Lung (tissue), 12 donors: ENCODE results near the gene ARFIP1. TPM values are rescaled to one million over a fixed set of nuclear protein-coding genes. Genes with fewer than 3 reads are reported as not detected.

ENCODE experiments used
- ATAC-seq: fragments of 200-7000 bp; cut with Tn5 transposase; one replicate; pipeline ENCODE4 v1.9.1; 2020; ENCODE audit warnings: moderate number of reproducible peaks; ENCODE audit not compliant: insufficient read depth, low FRiP score
- DNase-seq, 3 donors: peaks; one replicate each; pipeline ENCODE4 v3.0.0-alpha.2; 2013 to 2017
- H3K27ac ChIP-seq, 2 donors: one replicate each; pipeline ENCODE4 v1.5.1; 2013; ENCODE audit warnings: mild to moderate bottlenecking in 2 of 2, moderate library complexity in 2 of 2, control low read depth in 1 of 2, inconsistent platforms in 1 of 2, low read depth in 1 of 2, low read length in 1 of 2
- H3K27me3 ChIP-seq, 3 donors: one replicate each; pipeline ENCODE4 v1.5.1; 2013; ENCODE audit warnings: low read length in 2 of 3; ENCODE audit not compliant: control insufficient read depth in 3 of 3, insufficient read depth in 3 of 3
- H3K36me3 ChIP-seq, 4 donors: one replicate each; pipeline ENCODE4 v1.5.1; 2013; ENCODE audit warnings: low read length in 4 of 4, mild to moderate bottlenecking in 1 of 4, moderate library complexity in 1 of 4; ENCODE audit not compliant: control insufficient read depth in 4 of 4, insufficient read depth in 4 of 4
- H3K4me1 ChIP-seq, 5 donors: one replicate each; pipeline ENCODE4 v1.5.1; 2013; ENCODE audit warnings: low read length in 5 of 5, mild to moderate bottlenecking in 2 of 5, moderate library complexity in 1 of 5; ENCODE audit not compliant: control insufficient read depth in 5 of 5, insufficient read depth in 5 of 5
- H3K4me3 ChIP-seq: one replicate; pipeline ENCODE4 v1.5.1; 2013; ENCODE audit warnings: mild to moderate bottlenecking, control low read depth, moderate library complexity
- H3K9ac ChIP-seq, 2 donors: one replicate each; pipeline ENCODE4 v1.5.1; 2013; ENCODE audit warnings: low read length in 2 of 2, control low read depth in 1 of 2; ENCODE audit not compliant: insufficient read depth in 1 of 2
- H3K9me3 ChIP-seq, 4 donors: one replicate each; pipeline ENCODE4 v1.5.1; 2013; ENCODE audit warnings: low read length in 3 of 4, mild to moderate bottlenecking in 1 of 4, moderate library complexity in 1 of 4; ENCODE audit not compliant: control insufficient read depth in 4 of 4, insufficient read depth in 3 of 4
- WGBS, 2 donors: extraction: QIAGEN DNeasy Blood & Tissue Kit; methylation state at CpG; one replicate each; pipeline ENCODE4 v1.1.7; 2013; 5-methylcytosine and 5-hydroxymethylcytosine counted together
- polyA plus RNA-seq, 2 donors: library from polyadenylated mRNA; stranded (reverse); fragments of 200-250 nt; gene quantifications; one replicate each; pipeline ENCODE4 v1.2.1, GENCODE V29; 2013
- total RNA-seq, 2 donors: library from RNA; depleted of rRNA in 1 of 2; stranded (reverse); fragments of >200 nt in 1 of 2; gene quantifications; one replicate each; pipeline ENCODE4 v1.2.1, GENCODE V29; 2014 to 2021
- TF ChIP-seq, protein P1 (sequence below): IDR thresholded peaks from 2 replicates; pipeline ENCODE4 v1.5.1; 2012; ENCODE audit warnings: mild to moderate bottlenecking; ENCODE audit errors: control extremely low read depth, extremely low read depth
- donor health status: control.
- donor health status: control.
- donor health status: Bipolar disorder and iron deficiency.
- donor health status: healthy.
- donor health status: DM: yes; HTN: yes; CAD: no.

The ARFIP1 gene
- total and polyA plus RNA-seq, 4 donors, result 20.9 to 65.8 (median 25.1) TPM

DNA sequence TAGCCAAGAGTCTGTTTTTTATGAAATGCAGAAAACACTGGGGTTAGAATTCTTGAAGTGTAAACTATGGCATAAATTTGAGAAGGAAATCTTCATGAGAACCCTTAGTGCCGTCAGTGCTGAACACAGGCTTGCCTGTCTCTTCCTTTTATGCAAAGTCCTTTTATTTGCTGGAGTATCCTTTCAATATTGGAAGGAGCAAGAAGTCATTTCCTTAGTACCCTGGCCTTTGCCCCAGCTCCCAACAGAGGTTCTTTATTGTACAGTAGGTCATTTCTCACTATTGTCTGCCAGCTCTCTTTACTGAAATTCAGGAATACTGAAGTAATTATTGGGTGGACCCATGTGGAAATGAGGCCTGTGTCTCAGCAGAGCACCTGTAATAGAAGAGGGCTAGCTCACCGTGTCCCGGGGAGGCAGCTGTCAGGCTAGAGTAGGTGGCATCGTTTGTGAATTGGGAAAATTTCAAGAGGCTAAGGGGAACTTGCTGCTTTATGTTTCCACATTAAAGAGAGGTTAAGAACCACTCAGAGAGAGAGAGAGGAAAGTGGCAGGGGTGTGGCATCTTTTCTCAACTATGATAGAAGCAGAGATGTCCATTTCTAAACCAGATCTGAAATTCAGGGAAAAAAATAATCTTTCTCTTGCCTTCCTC lies 165.0 kb downstream of the ARFIP1 start:
- H3K36me3 ChIP-seq, result peaks cover 0 to 7% (median 2%) of the 10 kb centered on the region in 4 donors
- H3K9me3 ChIP-seq, result no peaks in the 10 kb centered on the region
- no peaks in the 10 kb centered on the region for H3K27me3 ChIP-seq
- no peak overlapping the region for H3K9ac ChIP-seq
- H3K4me1 ChIP-seq, result peaks cover 0 to 2% (median 0%) of the 10 kb centered on the region in 5 donors
- no peak for ATAC-seq
- 57 to 68% methylated on average over 4 of the region's 4 CpGs for WGBS, 2 donors
- no peak for DNase-seq
- TF ChIP-seq, protein P1, sequence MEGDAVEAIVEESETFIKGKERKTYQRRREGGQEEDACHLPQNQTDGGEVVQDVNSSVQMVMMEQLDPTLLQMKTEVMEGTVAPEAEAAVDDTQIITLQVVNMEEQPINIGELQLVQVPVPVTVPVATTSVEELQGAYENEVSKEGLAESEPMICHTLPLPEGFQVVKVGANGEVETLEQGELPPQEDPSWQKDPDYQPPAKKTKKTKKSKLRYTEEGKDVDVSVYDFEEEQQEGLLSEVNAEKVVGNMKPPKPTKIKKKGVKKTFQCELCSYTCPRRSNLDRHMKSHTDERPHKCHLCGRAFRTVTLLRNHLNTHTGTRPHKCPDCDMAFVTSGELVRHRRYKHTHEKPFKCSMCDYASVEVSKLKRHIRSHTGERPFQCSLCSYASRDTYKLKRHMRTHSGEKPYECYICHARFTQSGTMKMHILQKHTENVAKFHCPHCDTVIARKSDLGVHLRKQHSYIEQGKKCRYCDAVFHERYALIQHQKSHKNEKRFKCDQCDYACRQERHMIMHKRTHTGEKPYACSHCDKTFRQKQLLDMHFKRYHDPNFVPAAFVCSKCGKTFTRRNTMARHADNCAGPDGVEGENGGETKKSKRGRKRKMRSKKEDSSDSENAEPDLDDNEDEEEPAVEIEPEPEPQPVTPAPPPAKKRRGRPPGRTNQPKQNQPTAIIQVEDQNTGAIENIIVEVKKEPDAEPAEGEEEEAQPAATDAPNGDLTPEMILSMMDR, result no peak
- no peak overlapping the region for H3K4me3 ChIP-seq
- H3K27ac ChIP-seq, result no peak overlapping the region

DNA sequence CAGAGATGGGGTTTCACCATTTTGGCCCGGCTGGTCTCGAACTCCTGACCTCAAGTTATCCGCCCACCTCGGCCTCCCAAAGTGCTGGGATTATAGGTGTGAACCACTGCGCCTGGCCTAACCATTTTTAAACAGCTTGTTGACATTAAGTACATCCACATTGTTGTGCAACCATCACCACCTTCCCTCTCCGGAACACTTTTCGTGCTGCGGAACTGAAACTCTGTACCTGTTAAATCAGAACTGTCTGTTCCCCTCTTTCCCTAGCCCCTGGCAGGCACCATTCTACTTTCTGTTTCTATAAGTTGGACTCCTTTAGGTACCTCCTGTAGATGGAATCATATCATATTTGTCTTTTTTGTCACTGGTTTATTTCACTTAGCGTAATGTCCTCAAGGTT lies 165.9 kb downstream of the ARFIP1 start:
- no peaks in the 10 kb centered on the region for H3K9me3 ChIP-seq
- no peaks in the 10 kb centered on the region for H3K27me3 ChIP-seq
- H3K4me1 ChIP-seq, result peaks cover 0 to 10% (median 0%) of the 10 kb centered on the region in 5 donors
- H3K4me3 ChIP-seq, result no peak overlapping the region
- no peak overlapping the region for H3K9ac ChIP-seq
- peaks cover 0 to 9% (median 2%) of the 10 kb centered on the region in 4 donors for H3K36me3 ChIP-seq
- TF ChIP-seq, protein P1, result no peak
- DNase-seq (no peak), ATAC-seq (no peak)
- WGBS, 2 donors, result 78 to 90% methylated on average over 9 of the region's 9 CpGs
- no peak overlapping the region for H3K27ac ChIP-seq

- TF ChIP-seq, protein P1, result no peak
- Histone ChIP-seq H3K36me3 (peaks cover 0 to 10% (median 2%) of the 10 kb centered on the region in 4 donors), H3K4me1 (peaks cover 0 to 13% (median 2%) of the 10 kb centered on the region in 5 donors), H3K4me3 (no peak overlapping the region), H3K9ac (no peak overlapping the region), H3K27me3 (no peaks in the 10 kb centered on the region), H3K27ac (no peak overlapping the region), H3K9me3 (no peaks in the 10 kb centered on the region)
- 85 to 91% methylated on average over 4 of the region's 4 CpGs for WGBS, 2 donors
- ATAC-seq, result no peak
- DNase-seq, result no peak
These were observed 166.7 kb downstream of the ARFIP1 start for GRCh38 chr4:152946446-152946845.
